HEK293 (cell line): ENCODE results near the gene DLL4.
A peak's percentile ranks its signal among the peaks of the same experiment; 100 is the strongest.

Source experiments
- PRDM1 ChIP-seq: fragments of 450-650 bp; formaldehyde crosslinking; IDR thresholded peaks from 2 replicates; pipeline ENCODE4; 2016; ENCODE audit warnings: missing biosample characterization, missing genetic modification characterization
- YY1 ChIP-seq: fragments of 450-650 bp; formaldehyde crosslinking; IDR thresholded peaks from 2 replicates; pipeline ENCODE4 v1.5.1; 2018; ENCODE audit warnings: missing biosample characterization, missing genetic modification characterization
- YY2 ChIP-seq: fragments of 450-650 bp; formaldehyde crosslinking; IDR thresholded peaks from 2 replicates; pipeline ENCODE4 v1.5.1; 2016; ENCODE audit warnings: missing biosample characterization, missing genetic modification characterization
- ZBTB20 ChIP-seq: fragments of 450-650 bp; formaldehyde crosslinking; IDR thresholded peaks from 2 replicates; pipeline ENCODE4 v1.5.1; 2016; ENCODE audit warnings: missing biosample characterization, missing genetic modification characterization
- ZFP37 ChIP-seq: fragments of 450-650 bp; formaldehyde crosslinking; IDR thresholded peaks from 2 replicates; pipeline ENCODE4 v1.5.1; 2016; ENCODE audit warnings: missing biosample characterization, missing genetic modification characterization
- ZFP41 ChIP-seq: fragments of 450-650 bp; formaldehyde crosslinking; IDR thresholded peaks from 2 replicates; pipeline ENCODE4 v1.5.1; 2016; ENCODE audit warnings: missing biosample characterization, missing genetic modification characterization, borderline replicate concordance
- ZNF214 ChIP-seq: fragments of 450-650 bp; formaldehyde crosslinking; IDR thresholded peaks from 2 replicates; pipeline ENCODE4 v1.5.1; 2017; ENCODE audit warnings: missing biosample characterization, mild to moderate bottlenecking, missing genetic modification characterization, borderline replicate concordance
- ZNF324 ChIP-seq: fragments of 450-650 bp; formaldehyde crosslinking; IDR thresholded peaks from 2 replicates; pipeline ENCODE4 v1.5.1; 2016; ENCODE audit warnings: missing biosample characterization, missing genetic modification characterization
- ZNF341 ChIP-seq: fragments of 450-650 bp; formaldehyde crosslinking; IDR thresholded peaks from 2 replicates; pipeline ENCODE4; 2016; ENCODE audit warnings: low read depth, missing biosample characterization, missing genetic modification characterization
- ZNF391 ChIP-seq: fragments of 450-650 bp; formaldehyde crosslinking; IDR thresholded peaks from 2 replicates; pipeline ENCODE4 v1.5.1; 2016; ENCODE audit warnings: low read depth, missing biosample characterization, missing genetic modification characterization, borderline replicate concordance
- ZNF529 ChIP-seq: fragments of 450-650 bp; formaldehyde crosslinking; IDR thresholded peaks from 2 replicates; pipeline ENCODE4 v1.5.1; 2017; ENCODE audit warnings: missing genetic modification characterization, missing biosample characterization; ENCODE audit not compliant: insufficient replicate concordance
- ZNF555 ChIP-seq: fragments of 450-650 bp; formaldehyde crosslinking; conservative IDR thresholded peaks from 2 replicates; pipeline ENCODE4 v1.5.1; 2017; ENCODE audit warnings: missing biosample characterization, mild to moderate bottlenecking, missing genetic modification characterization, inconsistent platforms
- ZNF623 ChIP-seq: fragments of 450-650 bp; formaldehyde crosslinking; IDR thresholded peaks from 2 replicates; pipeline ENCODE4 v1.5.1; 2016; ENCODE audit warnings: missing biosample characterization, missing genetic modification characterization
- ZNF664 ChIP-seq: fragments of 450-650 bp; formaldehyde crosslinking; IDR thresholded peaks from 2 replicates; pipeline ENCODE4 v1.5.1; 2016; ENCODE audit warnings: missing biosample characterization, missing genetic modification characterization
- TF ChIP-seq, protein P1 (sequence below): fragments of 450-650 bp; formaldehyde crosslinking; IDR thresholded peaks from 2 replicates; pipeline ENCODE4 v1.5.1; 2016; ENCODE audit warnings: missing biosample characterization, missing genetic modification characterization, borderline replicate concordance
- TF ChIP-seq, protein P2 (sequence below): fragments of 450-650 bp; formaldehyde crosslinking; IDR thresholded peaks from 2 replicates; pipeline ENCODE4 v1.5.1; 2016; ENCODE audit warnings: missing biosample characterization, missing genetic modification characterization, low read depth
- TF ChIP-seq, protein P3 (sequence below): fragments of 450-650 bp; formaldehyde crosslinking; IDR thresholded peaks from 2 replicates; pipeline ENCODE4 v1.5.1; 2016; ENCODE audit warnings: missing biosample characterization, missing genetic modification characterization, borderline replicate concordance
- TF ChIP-seq, protein P4 (sequence below): fragments of 450-650 bp; formaldehyde crosslinking; IDR thresholded peaks from 2 replicates; pipeline ENCODE4 v1.5.1; 2016; ENCODE audit warnings: missing biosample characterization, missing genetic modification characterization
- TF ChIP-seq, protein P5 (sequence below): fragments of 450-650 bp; formaldehyde crosslinking; conservative IDR thresholded peaks from 2 replicates; pipeline ENCODE4 v1.5.1; 2016; ENCODE audit warnings: low read depth, missing biosample characterization, missing genetic modification characterization
- TF ChIP-seq, protein P6 (sequence below): fragments of 450-650 bp; formaldehyde crosslinking; IDR thresholded peaks from 2 replicates; pipeline ENCODE4 v1.5.1; 2017; ENCODE audit warnings: missing biosample characterization, missing genetic modification characterization

The DLL4 gene

DNA sequence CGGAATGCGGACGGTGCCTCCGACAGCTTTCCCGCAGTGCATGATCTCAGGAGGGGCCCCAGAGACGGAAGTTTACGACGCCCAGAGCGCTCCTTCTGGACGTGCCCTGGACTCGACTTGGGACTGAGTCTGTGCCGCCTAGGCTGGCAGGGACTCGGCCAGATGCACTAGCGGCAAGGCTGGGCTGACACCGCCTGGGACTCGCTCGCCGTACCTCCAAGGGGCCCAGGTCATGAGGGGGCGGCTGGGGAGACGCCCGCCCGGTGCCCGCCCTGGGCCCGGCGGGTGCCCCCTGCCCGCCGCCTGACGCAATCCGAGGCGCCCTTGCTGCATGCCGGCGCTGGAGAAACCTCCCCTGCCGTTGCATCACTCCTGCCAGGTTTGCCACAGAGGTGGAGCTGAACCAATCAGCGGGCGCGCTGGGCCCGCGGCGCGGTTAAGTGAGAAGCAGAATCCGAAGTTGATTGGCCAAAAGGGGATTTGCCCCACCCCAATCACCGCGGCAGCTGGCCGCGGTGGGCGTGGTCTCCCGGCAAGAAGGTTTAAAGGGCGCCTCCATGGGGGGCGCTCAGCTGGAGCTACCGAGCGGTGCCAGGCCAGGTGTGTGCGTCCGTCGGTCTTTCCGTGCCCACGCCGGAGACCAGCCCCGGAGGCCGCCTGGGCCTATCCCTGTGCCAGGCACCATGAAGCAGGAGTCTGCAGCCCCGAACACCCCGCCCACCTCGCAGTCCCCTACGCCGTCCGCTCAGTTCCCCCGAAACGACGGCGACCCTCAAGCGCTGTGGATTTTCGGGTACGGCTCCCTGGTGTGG, 24.0 kb downstream of the DLL4 start, which contains the start of gene CHAC1 (continued):
- TF ChIP-seq, protein P1, sequence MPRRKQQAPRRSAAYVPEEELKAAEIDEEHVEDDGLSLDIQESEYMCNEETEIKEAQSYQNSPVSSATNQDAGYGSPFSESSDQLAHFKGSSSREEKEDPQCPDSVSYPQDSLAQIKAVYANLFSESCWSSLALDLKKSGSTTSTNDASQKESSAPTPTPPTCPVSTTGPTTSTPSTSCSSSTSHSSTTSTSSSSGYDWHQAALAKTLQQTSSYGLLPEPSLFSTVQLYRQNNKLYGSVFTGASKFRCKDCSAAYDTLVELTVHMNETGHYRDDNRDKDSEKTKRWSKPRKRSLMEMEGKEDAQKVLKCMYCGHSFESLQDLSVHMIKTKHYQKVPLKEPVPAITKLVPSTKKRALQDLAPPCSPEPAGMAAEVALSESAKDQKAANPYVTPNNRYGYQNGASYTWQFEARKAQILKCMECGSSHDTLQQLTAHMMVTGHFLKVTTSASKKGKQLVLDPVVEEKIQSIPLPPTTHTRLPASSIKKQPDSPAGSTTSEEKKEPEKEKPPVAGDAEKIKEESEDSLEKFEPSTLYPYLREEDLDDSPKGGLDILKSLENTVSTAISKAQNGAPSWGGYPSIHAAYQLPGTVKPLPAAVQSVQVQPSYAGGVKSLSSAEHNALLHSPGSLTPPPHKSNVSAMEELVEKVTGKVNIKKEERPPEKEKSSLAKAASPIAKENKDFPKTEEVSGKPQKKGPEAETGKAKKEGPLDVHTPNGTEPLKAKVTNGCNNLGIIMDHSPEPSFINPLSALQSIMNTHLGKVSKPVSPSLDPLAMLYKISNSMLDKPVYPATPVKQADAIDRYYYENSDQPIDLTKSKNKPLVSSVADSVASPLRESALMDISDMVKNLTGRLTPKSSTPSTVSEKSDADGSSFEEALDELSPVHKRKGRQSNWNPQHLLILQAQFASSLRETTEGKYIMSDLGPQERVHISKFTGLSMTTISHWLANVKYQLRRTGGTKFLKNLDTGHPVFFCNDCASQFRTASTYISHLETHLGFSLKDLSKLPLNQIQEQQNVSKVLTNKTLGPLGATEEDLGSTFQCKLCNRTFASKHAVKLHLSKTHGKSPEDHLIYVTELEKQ (tag by site-specific recombination): no peak
- TF ChIP-seq ZNF341 (tag by site-specific recombination) (0 out of 2 replicates have a peak, but pooled peaks have one; percentile 18), ZFP41 (tag by site-specific recombination) (0 out of 2 replicates have a peak, but pooled peaks have one; percentile 35), ZNF529 (tag by site-specific recombination) (no peak), ZNF555 (tag by site-specific recombination) (no peak), ZBTB20 (tag by site-specific recombination) (peak; percentile 91), ZNF391 (tag by site-specific recombination) (no peak), ZNF214 (tag by site-specific recombination) (no peak), PRDM1 (tag by site-specific recombination) (no peak), ZNF664 (tag by site-specific recombination) (no peak), ZNF324 (tag by site-specific recombination) (peak; percentile 56; the same call in 1 of the 2 replicates), ZNF623 (tag by site-specific recombination) (no peak), YY2 (tag by site-specific recombination) (0 out of 2 replicates have a peak, but pooled peaks have one; percentile 7), YY1 (no peak), ZFP37 (tag by site-specific recombination) (no peak)
- TF ChIP-seq, protein P2, sequence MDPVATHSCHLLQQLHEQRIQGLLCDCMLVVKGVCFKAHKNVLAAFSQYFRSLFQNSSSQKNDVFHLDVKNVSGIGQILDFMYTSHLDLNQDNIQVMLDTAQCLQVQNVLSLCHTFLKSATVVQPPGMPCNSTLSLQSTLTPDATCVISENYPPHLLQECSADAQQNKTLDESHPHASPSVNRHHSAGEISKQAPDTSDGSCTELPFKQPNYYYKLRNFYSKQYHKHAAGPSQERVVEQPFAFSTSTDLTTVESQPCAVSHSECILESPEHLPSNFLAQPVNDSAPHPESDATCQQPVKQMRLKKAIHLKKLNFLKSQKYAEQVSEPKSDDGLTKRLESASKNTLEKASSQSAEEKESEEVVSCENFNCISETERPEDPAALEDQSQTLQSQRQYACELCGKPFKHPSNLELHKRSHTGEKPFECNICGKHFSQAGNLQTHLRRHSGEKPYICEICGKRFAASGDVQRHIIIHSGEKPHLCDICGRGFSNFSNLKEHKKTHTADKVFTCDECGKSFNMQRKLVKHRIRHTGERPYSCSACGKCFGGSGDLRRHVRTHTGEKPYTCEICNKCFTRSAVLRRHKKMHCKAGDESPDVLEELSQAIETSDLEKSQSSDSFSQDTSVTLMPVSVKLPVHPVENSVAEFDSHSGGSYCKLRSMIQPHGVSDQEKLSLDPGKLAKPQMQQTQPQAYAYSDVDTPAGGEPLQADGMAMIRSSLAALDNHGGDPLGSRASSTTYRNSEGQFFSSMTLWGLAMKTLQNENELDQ (tag by site-specific recombination): no peak
- TF ChIP-seq, protein P3, sequence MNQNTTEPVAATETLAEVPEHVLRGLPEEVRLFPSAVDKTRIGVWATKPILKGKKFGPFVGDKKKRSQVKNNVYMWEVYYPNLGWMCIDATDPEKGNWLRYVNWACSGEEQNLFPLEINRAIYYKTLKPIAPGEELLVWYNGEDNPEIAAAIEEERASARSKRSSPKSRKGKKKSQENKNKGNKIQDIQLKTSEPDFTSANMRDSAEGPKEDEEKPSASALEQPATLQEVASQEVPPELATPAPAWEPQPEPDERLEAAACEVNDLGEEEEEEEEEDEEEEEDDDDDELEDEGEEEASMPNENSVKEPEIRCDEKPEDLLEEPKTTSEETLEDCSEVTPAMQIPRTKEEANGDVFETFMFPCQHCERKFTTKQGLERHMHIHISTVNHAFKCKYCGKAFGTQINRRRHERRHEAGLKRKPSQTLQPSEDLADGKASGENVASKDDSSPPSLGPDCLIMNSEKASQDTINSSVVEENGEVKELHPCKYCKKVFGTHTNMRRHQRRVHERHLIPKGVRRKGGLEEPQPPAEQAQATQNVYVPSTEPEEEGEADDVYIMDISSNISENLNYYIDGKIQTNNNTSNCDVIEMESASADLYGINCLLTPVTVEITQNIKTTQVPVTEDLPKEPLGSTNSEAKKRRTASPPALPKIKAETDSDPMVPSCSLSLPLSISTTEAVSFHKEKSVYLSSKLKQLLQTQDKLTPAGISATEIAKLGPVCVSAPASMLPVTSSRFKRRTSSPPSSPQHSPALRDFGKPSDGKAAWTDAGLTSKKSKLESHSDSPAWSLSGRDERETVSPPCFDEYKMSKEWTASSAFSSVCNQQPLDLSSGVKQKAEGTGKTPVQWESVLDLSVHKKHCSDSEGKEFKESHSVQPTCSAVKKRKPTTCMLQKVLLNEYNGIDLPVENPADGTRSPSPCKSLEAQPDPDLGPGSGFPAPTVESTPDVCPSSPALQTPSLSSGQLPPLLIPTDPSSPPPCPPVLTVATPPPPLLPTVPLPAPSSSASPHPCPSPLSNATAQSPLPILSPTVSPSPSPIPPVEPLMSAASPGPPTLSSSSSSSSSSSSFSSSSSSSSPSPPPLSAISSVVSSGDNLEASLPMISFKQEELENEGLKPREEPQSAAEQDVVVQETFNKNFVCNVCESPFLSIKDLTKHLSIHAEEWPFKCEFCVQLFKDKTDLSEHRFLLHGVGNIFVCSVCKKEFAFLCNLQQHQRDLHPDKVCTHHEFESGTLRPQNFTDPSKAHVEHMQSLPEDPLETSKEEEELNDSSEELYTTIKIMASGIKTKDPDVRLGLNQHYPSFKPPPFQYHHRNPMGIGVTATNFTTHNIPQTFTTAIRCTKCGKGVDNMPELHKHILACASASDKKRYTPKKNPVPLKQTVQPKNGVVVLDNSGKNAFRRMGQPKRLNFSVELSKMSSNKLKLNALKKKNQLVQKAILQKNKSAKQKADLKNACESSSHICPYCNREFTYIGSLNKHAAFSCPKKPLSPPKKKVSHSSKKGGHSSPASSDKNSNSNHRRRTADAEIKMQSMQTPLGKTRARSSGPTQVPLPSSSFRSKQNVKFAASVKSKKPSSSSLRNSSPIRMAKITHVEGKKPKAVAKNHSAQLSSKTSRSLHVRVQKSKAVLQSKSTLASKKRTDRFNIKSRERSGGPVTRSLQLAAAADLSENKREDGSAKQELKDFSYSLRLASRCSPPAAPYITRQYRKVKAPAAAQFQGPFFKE (tag by site-specific recombination): no peak
- TF ChIP-seq, protein P4, sequence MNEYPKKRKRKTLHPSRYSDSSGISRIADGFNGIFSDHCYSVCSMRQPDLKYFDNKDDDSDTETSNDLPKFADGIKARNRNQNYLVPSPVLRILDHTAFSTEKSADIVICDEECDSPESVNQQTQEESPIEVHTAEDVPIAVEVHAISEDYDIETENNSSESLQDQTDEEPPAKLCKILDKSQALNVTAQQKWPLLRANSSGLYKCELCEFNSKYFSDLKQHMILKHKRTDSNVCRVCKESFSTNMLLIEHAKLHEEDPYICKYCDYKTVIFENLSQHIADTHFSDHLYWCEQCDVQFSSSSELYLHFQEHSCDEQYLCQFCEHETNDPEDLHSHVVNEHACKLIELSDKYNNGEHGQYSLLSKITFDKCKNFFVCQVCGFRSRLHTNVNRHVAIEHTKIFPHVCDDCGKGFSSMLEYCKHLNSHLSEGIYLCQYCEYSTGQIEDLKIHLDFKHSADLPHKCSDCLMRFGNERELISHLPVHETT (tag by site-specific recombination): no peak
- TF ChIP-seq, protein P5, sequence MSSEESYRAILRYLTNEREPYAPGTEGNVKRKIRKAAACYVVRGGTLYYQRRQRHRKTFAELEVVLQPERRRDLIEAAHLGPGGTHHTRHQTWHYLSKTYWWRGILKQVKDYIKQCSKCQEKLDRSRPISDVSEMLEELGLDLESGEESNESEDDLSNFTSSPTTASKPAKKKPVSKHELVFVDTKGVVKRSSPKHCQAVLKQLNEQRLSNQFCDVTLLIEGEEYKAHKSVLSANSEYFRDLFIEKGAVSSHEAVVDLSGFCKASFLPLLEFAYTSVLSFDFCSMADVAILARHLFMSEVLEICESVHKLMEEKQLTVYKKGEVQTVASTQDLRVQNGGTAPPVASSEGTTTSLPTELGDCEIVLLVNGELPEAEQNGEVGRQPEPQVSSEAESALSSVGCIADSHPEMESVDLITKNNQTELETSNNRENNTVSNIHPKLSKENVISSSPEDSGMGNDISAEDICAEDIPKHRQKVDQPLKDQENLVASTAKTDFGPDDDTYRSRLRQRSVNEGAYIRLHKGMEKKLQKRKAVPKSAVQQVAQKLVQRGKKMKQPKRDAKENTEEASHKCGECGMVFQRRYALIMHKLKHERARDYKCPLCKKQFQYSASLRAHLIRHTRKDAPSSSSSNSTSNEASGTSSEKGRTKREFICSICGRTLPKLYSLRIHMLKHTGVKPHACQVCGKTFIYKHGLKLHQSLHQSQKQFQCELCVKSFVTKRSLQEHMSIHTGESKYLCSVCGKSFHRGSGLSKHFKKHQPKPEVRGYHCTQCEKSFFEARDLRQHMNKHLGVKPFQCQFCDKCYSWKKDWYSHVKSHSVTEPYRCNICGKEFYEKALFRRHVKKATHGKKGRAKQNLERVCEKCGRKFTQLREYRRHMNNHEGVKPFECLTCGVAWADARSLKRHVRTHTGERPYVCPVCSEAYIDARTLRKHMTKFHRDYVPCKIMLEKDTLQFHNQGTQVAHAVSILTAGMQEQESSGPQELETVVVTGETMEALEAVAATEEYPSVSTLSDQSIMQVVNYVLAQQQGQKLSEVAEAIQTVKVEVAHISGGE (tag by site-specific recombination): no peak; the same call in 1 of the 2 replicates
- TF ChIP-seq, protein P6, sequence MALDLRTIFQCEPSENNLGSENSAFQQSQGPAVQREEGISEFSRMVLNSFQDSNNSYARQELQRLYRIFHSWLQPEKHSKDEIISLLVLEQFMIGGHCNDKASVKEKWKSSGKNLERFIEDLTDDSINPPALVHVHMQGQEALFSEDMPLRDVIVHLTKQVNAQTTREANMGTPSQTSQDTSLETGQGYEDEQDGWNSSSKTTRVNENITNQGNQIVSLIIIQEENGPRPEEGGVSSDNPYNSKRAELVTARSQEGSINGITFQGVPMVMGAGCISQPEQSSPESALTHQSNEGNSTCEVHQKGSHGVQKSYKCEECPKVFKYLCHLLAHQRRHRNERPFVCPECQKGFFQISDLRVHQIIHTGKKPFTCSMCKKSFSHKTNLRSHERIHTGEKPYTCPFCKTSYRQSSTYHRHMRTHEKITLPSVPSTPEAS (tag by site-specific recombination): no peak
